Measurements from ENCODE around the gene PRIM1.

PRIM1 gene

DNA sequence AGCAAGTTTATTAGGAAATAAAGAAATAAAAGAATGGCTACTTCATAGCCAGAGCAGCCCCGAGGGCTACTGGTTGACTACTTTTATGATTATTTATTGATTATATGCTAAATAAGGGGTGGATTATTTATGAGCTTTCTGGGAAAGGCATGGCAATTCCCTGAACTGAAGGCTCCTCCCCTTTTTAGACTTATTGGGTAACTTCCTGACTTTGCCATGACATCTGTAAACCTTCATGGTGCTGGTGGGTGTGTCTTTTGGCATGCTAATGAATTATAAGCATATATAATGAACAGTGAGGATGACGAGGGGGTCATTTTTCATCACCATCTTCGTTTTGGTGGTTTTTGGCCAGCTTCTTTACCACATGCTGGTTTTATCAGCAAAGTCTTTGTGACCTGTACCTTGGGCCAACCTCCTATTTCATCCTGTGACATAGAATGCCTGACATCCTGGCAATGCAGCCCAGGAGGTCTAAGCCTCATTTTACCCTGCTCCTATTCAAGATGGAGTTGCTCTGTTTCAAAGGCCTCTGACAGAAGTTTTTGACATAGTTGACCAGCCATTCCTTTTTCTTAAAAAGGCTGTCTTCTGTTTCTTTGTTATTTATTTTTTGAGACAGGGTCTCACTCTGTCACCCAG, 53.0 kb downstream of the PRIM1 start:
- H3K4me3 ChIP-seq (ENCODE audit: low read length) = no peak overlapping the region
- no peak for DNase-seq (ENCODE audit: low read depth)
- TF ChIP-seq, protein P1, sequence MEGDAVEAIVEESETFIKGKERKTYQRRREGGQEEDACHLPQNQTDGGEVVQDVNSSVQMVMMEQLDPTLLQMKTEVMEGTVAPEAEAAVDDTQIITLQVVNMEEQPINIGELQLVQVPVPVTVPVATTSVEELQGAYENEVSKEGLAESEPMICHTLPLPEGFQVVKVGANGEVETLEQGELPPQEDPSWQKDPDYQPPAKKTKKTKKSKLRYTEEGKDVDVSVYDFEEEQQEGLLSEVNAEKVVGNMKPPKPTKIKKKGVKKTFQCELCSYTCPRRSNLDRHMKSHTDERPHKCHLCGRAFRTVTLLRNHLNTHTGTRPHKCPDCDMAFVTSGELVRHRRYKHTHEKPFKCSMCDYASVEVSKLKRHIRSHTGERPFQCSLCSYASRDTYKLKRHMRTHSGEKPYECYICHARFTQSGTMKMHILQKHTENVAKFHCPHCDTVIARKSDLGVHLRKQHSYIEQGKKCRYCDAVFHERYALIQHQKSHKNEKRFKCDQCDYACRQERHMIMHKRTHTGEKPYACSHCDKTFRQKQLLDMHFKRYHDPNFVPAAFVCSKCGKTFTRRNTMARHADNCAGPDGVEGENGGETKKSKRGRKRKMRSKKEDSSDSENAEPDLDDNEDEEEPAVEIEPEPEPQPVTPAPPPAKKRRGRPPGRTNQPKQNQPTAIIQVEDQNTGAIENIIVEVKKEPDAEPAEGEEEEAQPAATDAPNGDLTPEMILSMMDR (IDR thresholded peaks at IDR 0.05; ENCODE audit: insufficient read depth, low read depth, low read length, missing control alignments) = no peak

DNA sequence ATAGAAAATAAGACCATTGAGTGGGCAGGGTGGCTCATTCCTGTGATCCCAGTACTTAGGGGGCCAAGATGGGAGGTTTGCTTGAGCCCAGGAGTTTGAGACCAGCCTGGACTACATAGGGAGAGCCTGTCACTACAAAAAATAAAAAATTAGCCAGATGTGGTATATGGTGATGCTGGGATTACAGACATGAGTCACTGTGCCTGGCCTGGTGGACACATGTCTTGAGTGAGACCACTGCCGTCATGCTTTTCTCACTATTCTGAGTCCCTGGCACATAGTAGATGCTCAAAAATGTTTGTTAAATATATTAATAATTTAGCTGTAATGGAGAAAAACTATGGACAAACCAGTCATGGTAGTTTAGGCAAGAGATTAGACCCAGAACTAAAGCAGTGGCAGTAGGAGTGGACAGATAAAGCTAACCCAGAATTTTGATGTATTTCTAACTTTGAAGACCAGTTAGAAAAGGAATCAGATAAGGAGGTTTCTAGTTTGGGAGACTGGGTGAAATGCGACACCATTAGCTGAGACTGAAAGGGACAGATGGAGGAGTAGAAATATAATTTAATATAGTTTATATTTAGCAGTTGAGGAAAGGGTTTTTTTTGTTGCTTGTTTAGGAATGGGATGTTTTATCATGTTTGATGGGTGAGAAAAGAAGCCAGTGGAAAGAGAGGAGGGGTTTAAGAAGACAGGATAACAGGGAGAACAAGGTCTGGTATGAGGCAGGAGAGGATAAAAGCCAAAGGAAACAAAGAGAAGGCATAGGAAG, 56.6 kb downstream of the PRIM1 start:
- no peak for DNase-seq (ENCODE audit: low read depth)
- TF ChIP-seq, protein P1 (IDR thresholded peaks at IDR 0.05; ENCODE audit: insufficient read depth, low read depth, low read length, missing control alignments) = no peak
- no peak overlapping the region for H3K4me3 ChIP-seq (ENCODE audit: low read length)

- DNase-seq (ENCODE audit: low read depth) = no peak
- no peak overlapping the region for H3K4me3 ChIP-seq (ENCODE audit: low read length)
- TF ChIP-seq, protein P1 (IDR thresholded peaks at IDR 0.05; ENCODE audit: insufficient read depth, low read depth, low read length, missing control alignments) = no peak
Observed at GRCh38 chr12:56694161-56694560, 58.0 kb downstream of the PRIM1 start.

- peak overlapping the region; percentile 76 for H3K4me3 ChIP-seq (ENCODE audit: low read length)
- TF ChIP-seq, protein P1 (IDR thresholded peaks at IDR 0.05; ENCODE audit: insufficient read depth, low read depth, low read length, missing control alignments) = no peak
- DNase-seq (ENCODE audit: low read depth) = no peak
Observed at GRCh38 chr12:56688846-56689109, 63.3 kb downstream of the PRIM1 start.

DNA sequence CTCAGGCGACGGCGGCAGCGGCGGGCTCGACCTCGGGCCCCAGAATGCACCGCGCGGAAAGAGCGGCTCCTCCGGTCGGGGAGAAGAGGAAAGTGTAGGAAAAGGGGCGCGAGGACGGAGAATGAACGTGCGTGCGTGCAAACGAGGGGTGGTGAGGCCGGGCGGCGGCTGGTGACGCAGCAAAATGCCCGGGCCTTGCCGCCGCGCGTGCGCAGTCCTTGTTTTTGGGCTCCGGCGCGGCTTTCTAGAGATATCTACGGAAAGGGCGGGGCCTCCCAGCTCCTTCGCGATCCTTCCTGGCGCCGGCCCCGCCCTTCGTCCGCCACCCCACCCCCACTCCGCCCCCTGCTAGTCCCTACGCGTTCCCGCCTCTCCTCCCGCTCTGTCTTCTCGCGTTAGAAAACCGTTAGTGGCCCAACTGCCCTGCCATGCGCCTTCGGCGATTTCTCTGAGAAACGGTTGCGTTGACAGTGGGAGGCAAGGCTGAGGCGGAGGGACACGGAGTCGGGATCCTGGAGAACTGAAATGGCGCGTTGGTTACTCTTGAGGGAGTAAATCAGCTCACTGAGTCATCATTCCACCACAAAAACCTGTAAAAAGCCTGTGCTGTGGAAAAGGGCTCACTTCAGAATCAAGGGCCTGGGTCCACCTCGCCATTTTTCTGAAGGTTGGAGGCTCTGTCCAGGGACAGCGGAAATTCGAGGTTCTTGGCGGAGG, 63.8 kb downstream of the PRIM1 start, which contains the start of gene PTGES3:
PTGES3 (minus strand) TSS at position 156 of the 717 bp plus-strand sequence. CDS start 285 bp downstream, outside the sequence.
- TF ChIP-seq, protein P1 (IDR thresholded peaks at IDR 0.05; ENCODE audit: insufficient read depth, low read depth, low read length, missing control alignments) = no peak
- H3K4me3 ChIP-seq (ENCODE audit: low read length) = peak within 1 kb of the TSS; percentile 99
- peak; percentile 99 for DNase-seq (ENCODE audit: low read depth)

- H3K4me3 ChIP-seq (ENCODE audit: low read length) = peak overlapping the region; percentile 99
- peak; percentile 53 for DNase-seq (ENCODE audit: low read depth)
- TF ChIP-seq, protein P1 (IDR thresholded peaks at IDR 0.05; ENCODE audit: insufficient read depth, low read depth, low read length, missing control alignments) = no peak
Observed at GRCh38 chr12:56687223-56688128, 64.6 kb downstream of the PRIM1 start.
